ENCODE results near the gene SUSD3. TPM values are rescaled to one million over a fixed set of nuclear protein-coding genes. Genes with fewer than 3 reads are reported as not detected.

SUSD3 gene
- total RNA-seq, 1 experiment from 2014 or later, result 2.2 TPM

DNA sequence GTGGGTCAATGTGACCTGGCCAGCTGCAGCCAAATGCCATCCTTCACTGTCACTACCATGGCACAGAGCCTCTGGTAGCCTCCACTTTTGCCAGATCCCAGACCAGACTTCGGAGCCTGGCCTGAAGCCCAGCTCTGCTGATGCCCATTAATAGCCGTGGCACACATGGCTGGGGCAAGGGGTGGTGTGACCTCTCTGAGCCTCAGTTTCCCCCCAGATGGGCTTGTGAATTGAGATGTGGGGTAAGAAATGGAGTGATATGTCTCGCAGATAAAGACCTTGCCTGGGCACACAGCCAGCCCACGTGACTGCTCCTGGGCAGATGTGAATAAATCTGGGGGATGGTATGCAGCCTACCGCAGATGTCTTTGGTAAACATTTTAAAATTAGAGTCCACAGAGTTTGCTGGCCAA lies 13.9 kb downstream of the SUSD3 start:
- Mint-ChIP-seq H3K36me3 (ENCODE audit: insufficient read depth, unreplicated experiment) (no peaks in the 10 kb centered on the region), H3K27ac (ENCODE audit: unreplicated experiment) (no peak overlapping the region), H3K4me3 (ENCODE audit: unreplicated experiment) (no peak overlapping the region), H3K9me3 (ENCODE audit: unreplicated experiment) (no peaks in the 10 kb centered on the region), H3K27me3 (ENCODE audit: insufficient read depth, unreplicated experiment) (no peaks in the 10 kb centered on the region), H3K4me1 (ENCODE audit: low read depth, unreplicated experiment) (no peaks in the 10 kb centered on the region)
- H3K4me3 ChIP-seq (ENCODE audit: low read depth, low read length), result no peak overlapping the region
- no peaks in the 10 kb centered on the region for H3K27me3 ChIP-seq (replicated peaks; ENCODE audit: control insufficient read depth, insufficient read depth, low read length)
- CTCF ChIA-PET, result no interaction called here
- no peak for DNase-seq
- POLR2A ChIA-PET, result no interaction called here
- no peaks in the 10 kb centered on the region for H3K4me1 ChIP-seq
- no TSS peak for BruUV-seq (replicated peaks)
- intact Hi-C loops (cut with micrococcal nuclease; ENCODE audit: unreplicated experiment), result no loop called here
- TF ChIP-seq, protein P1, sequence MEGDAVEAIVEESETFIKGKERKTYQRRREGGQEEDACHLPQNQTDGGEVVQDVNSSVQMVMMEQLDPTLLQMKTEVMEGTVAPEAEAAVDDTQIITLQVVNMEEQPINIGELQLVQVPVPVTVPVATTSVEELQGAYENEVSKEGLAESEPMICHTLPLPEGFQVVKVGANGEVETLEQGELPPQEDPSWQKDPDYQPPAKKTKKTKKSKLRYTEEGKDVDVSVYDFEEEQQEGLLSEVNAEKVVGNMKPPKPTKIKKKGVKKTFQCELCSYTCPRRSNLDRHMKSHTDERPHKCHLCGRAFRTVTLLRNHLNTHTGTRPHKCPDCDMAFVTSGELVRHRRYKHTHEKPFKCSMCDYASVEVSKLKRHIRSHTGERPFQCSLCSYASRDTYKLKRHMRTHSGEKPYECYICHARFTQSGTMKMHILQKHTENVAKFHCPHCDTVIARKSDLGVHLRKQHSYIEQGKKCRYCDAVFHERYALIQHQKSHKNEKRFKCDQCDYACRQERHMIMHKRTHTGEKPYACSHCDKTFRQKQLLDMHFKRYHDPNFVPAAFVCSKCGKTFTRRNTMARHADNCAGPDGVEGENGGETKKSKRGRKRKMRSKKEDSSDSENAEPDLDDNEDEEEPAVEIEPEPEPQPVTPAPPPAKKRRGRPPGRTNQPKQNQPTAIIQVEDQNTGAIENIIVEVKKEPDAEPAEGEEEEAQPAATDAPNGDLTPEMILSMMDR (IDR thresholded peaks at IDR 0.05; ENCODE audit: insufficient read depth in 1 of 2, low read depth in 1 of 2, low read length in 1 of 2, severe bottlenecking in 1 of 2, unreplicated experiment in 1 of 2), result no peak
- H3K36me3 ChIP-seq (ENCODE audit: control insufficient read depth, insufficient read depth, low read length), result no peaks in the 10 kb centered on the region
- no peaks in the 10 kb centered on the region for H3K9me3 ChIP-seq

DNA sequence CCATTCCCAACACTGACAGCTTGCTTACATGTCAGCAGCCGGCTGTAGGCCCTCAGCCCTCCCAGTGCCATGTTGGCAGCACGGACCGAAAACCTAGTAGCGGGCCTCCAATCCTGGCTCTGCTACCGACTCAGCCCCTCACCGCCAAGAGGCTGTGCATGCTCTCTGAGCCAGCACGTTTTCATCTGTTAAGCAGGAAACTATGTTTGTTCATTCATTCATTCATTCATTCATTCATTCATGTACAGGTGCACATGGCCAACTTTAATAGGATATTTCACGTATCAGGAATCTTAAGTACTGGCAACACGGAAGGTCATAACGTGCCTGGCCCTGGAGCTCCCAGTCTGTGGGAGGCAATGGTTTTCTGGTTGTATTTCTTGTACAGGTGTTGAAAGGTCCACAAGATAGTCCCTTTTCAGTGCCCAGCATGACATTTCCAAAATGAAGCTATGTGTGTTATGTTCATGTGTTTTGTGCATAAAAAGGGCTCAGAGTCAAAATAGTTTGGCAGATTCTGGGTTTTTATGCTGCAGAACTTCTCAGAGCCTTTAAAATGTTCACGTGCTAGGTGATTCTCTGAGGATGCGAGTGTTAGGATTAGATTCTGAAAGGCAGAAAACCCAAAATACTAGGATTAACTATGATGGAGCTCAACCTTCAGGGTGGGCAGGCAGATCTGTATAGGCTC lies 17.7 kb downstream of the SUSD3 start:
- no peak overlapping the region for H3K4me3 ChIP-seq (ENCODE audit: low read depth, low read length)
- DNase-seq, result no peak
- Mint-ChIP-seq H3K27me3 (ENCODE audit: insufficient read depth, unreplicated experiment) (no peaks in the 10 kb centered on the region), H3K27ac (ENCODE audit: unreplicated experiment) (no peak overlapping the region), H3K4me3 (ENCODE audit: unreplicated experiment) (no peak overlapping the region), H3K4me1 (ENCODE audit: low read depth, unreplicated experiment) (no peaks in the 10 kb centered on the region), H3K36me3 (ENCODE audit: insufficient read depth, unreplicated experiment) (no peaks in the 10 kb centered on the region), H3K9me3 (ENCODE audit: unreplicated experiment) (no peaks in the 10 kb centered on the region)
- intact Hi-C loops (cut with micrococcal nuclease; ENCODE audit: unreplicated experiment), result no loop called here
- POLR2A ChIA-PET, result no interaction called here
- H3K27me3 ChIP-seq (replicated peaks; ENCODE audit: control insufficient read depth, insufficient read depth, low read length), result no peaks in the 10 kb centered on the region
- no peaks in the 10 kb centered on the region for H3K36me3 ChIP-seq (ENCODE audit: control insufficient read depth, insufficient read depth, low read length)
- no peaks in the 10 kb centered on the region for H3K4me1 ChIP-seq
- TF ChIP-seq, protein P1 (IDR thresholded peaks at IDR 0.05; ENCODE audit: insufficient read depth in 1 of 2, low read depth in 1 of 2, low read length in 1 of 2, severe bottlenecking in 1 of 2, unreplicated experiment in 1 of 2), result no peak
- H3K9me3 ChIP-seq, result no peaks in the 10 kb centered on the region
- no TSS peak for BruUV-seq (replicated peaks)
- CTCF ChIA-PET, result no interaction called here

DNA sequence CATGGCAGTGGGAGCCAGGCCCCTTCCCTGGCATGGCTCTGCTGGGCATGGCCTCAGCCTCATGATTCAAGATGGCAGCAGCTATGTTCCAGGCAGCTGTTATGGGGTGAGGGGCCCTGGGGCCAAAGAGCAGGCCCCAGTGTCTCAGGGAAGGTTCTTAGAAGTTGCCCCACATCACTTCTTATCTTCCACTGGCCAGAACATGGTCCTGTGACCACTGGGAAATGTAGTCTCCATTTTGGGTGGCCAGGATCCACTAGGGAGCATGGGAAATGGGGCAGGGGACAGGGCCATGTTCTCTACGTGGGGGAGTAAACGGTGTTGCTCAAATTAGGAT lies 18.3 kb downstream of the SUSD3 start:
- no peaks in the 10 kb centered on the region for H3K4me1 ChIP-seq
- DNase-seq, result no peak
- no peaks in the 10 kb centered on the region for H3K27me3 ChIP-seq (replicated peaks; ENCODE audit: control insufficient read depth, insufficient read depth, low read length)
- H3K4me3 ChIP-seq (ENCODE audit: low read depth, low read length), result no peak overlapping the region
- intact Hi-C loops (cut with micrococcal nuclease; ENCODE audit: unreplicated experiment), result no loop called here
- Mint-ChIP-seq H3K9me3 (ENCODE audit: unreplicated experiment) (no peaks in the 10 kb centered on the region), H3K4me1 (ENCODE audit: low read depth, unreplicated experiment) (no peaks in the 10 kb centered on the region), H3K27me3 (ENCODE audit: insufficient read depth, unreplicated experiment) (no peaks in the 10 kb centered on the region), H3K27ac (ENCODE audit: unreplicated experiment) (no peak overlapping the region), H3K36me3 (ENCODE audit: insufficient read depth, unreplicated experiment) (no peaks in the 10 kb centered on the region), H3K4me3 (ENCODE audit: unreplicated experiment) (no peak overlapping the region)
- POLR2A ChIA-PET, result no interaction called here
- TF ChIP-seq, protein P1 (IDR thresholded peaks at IDR 0.05; ENCODE audit: insufficient read depth in 1 of 2, low read depth in 1 of 2, low read length in 1 of 2, severe bottlenecking in 1 of 2, unreplicated experiment in 1 of 2), result no peak
- no TSS peak for BruUV-seq (replicated peaks)
- H3K36me3 ChIP-seq (ENCODE audit: control insufficient read depth, insufficient read depth, low read length), result no peaks in the 10 kb centered on the region
- no peaks in the 10 kb centered on the region for H3K9me3 ChIP-seq
- CTCF ChIA-PET, result no interaction called here
